Tibial nerve (tissue), 4 donors: ENCODE data around the gene DCDC2C. TPM values are rescaled to one million over a fixed set of nuclear protein-coding genes. Genes with fewer than 3 reads are reported as not detected.

Source experiments
- DNase-seq, 2 donors: peaks; one replicate each; pipeline ENCODE4 v3.0.0-alpha.2; 2019; ENCODE audit warnings: low spot score in 2 of 2
- H3K27ac ChIP-seq, 4 donors: fragments of 200-600 bp; sonication (generic) in 3 of 4; one replicate each; pipeline ENCODE4 v1.5.1; 2017 to 2019; ENCODE audit warnings: mild to moderate bottlenecking in 1 of 4
- H3K27me3 ChIP-seq, 2 donors: fragments of 200-600 bp; sonication (generic) in 1 of 2; one replicate each; pipeline versions ENCODE4 v1.5.1 to v1.6.0; 2017 to 2019
- H3K36me3 ChIP-seq, 3 donors: fragments of 200-600 bp; sonication (generic); one replicate each; pipeline ENCODE4 v1.5.1; 2018 to 2019
- H3K4me1 ChIP-seq, 4 donors: fragments of 200-600 bp; sonication (generic) in 3 of 4; one replicate each; pipeline ENCODE4 v1.5.1; 2017 to 2019
- H3K4me3 ChIP-seq, 4 donors: fragments of 200-600 bp; sonication (generic) in 3 of 4; one replicate each; pipeline ENCODE4 v1.5.1; 2017 to 2019; ENCODE audit warnings: mild to moderate bottlenecking in 1 of 4, moderate library complexity in 1 of 4
- H3K9me3 ChIP-seq, 4 donors: fragments of 200-600 bp; sonication (generic) in 3 of 4; one replicate each; pipeline ENCODE4 v1.5.1; 2017 to 2019
- EP300 ChIP-seq, 2 donors: sonication (generic); formaldehyde crosslinking; IDR thresholded peaks; one replicate each; pipeline ENCODE4 v1.6.1; 2017; ENCODE audit warnings: antibody characterized with exemption in 2 of 2, mild to moderate bottlenecking in 1 of 2
- POLR2A ChIP-seq, 2 donors: fragments of 450-650 bp; IDR thresholded peaks; one replicate each; pipeline ENCODE4 v1.6.1; 2017; ENCODE audit warnings: antibody characterized with exemption in 2 of 2, mild to moderate bottlenecking in 2 of 2, moderate library complexity in 2 of 2
- WGBS, 2 donors: methylation state at CpG; one replicate each; pipeline ENCODE4 v1.1.5; 2018; 5-methylcytosine and 5-hydroxymethylcytosine counted together
- total RNA-seq, 4 donors: library from RNA; depleted of rRNA; stranded (reverse); fragments of >200 nt; gene quantifications; one replicate each; pipeline ENCODE4 v1.1.0, GENCODE V29; 2016
- TF ChIP-seq, protein P1 (sequence below), 5 experiments: fragments of 200-600 bp in 3 of 5; fragments of 450-650 bp in 2 of 5; sonication (generic) in 3 of 5; IDR thresholded peaks; one replicate each; pipeline ENCODE4 v1.5.1; 2016 to 2019; ENCODE audit warnings: antibody characterized with exemption in 5 of 5, mild to moderate bottlenecking in 3 of 5, moderate library complexity in 2 of 5

Gene DCDC2C
- total RNA-seq, 4 donors from 2014 or later = 2.9 to 22.3 (median 5.6) TPM

DNA sequence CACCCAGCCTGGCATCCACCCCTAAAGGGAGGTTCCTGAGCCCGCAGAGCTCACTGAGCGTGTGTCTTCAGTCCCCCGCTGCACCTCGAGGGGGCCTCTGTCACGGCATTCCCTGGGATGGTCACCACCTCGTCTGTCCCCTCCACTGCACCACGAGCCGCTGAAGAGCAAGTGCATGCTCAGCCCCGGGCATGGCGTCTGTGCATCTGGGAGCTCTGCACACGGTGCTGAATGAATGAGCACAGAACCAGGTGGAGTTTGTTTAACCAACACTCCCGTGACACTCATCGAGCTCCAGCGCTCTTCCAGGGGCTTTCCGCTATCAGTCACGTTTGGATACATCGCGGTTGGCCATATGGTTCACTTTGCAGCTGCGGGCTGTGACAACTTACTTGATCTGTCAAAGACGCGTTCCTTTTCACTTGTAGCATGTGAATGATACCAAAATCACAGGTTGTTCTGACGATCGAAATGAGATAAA, 36.2 kb upstream of the DCDC2C start:
- no peaks in the 10 kb centered on the region for H3K9me3 ChIP-seq
- WGBS, 2 donors = 83 to 85% methylated on average over 23 of the region's 23 CpGs
- TF ChIP-seq, protein P1, sequence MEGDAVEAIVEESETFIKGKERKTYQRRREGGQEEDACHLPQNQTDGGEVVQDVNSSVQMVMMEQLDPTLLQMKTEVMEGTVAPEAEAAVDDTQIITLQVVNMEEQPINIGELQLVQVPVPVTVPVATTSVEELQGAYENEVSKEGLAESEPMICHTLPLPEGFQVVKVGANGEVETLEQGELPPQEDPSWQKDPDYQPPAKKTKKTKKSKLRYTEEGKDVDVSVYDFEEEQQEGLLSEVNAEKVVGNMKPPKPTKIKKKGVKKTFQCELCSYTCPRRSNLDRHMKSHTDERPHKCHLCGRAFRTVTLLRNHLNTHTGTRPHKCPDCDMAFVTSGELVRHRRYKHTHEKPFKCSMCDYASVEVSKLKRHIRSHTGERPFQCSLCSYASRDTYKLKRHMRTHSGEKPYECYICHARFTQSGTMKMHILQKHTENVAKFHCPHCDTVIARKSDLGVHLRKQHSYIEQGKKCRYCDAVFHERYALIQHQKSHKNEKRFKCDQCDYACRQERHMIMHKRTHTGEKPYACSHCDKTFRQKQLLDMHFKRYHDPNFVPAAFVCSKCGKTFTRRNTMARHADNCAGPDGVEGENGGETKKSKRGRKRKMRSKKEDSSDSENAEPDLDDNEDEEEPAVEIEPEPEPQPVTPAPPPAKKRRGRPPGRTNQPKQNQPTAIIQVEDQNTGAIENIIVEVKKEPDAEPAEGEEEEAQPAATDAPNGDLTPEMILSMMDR (IDR thresholded peaks at IDR 0.05) = no peak
- TF ChIP-seq POLR2A (IDR thresholded peaks at IDR 0.05) (no peak), EP300 (IDR thresholded peaks at IDR 0.05) (no peak)
- no peaks in the 10 kb centered on the region for H3K4me1 ChIP-seq
- no peak overlapping the region for H3K27ac ChIP-seq
- no peak for DNase-seq
- H3K36me3 ChIP-seq = no peaks in the 10 kb centered on the region
- H3K27me3 ChIP-seq = no peaks in the 10 kb centered on the region
- H3K4me3 ChIP-seq = no peak overlapping the region

- no peak for DNase-seq
- 93 to 94% methylated on average over 8 of the region's 8 CpGs for WGBS, 2 donors
- TF ChIP-seq EP300 (IDR thresholded peaks at IDR 0.05) (no peak), POLR2A (IDR thresholded peaks at IDR 0.05) (no peak)
- TF ChIP-seq, protein P1 (IDR thresholded peaks at IDR 0.05) = no peak
- no peak overlapping the region for H3K27ac ChIP-seq
- no peaks in the 10 kb centered on the region for H3K27me3 ChIP-seq
- no peaks in the 10 kb centered on the region for H3K36me3 ChIP-seq
- no peak overlapping the region for H3K4me3 ChIP-seq
- no peaks in the 10 kb centered on the region for H3K4me1 ChIP-seq
- H3K9me3 ChIP-seq = no peaks in the 10 kb centered on the region
These were observed 33.7 kb upstream of the DCDC2C start for GRCh38 chr2:3669656-3670055.

GRCh38 chr2:3670376-3670775, 33.0 kb upstream of the DCDC2C start:
- H3K27me3 ChIP-seq = no peaks in the 10 kb centered on the region
- no peaks in the 10 kb centered on the region for H3K4me1 ChIP-seq
- no peak for DNase-seq
- 87 to 89% methylated on average over 15 of the region's 15 CpGs for WGBS, 2 donors
- H3K4me3 ChIP-seq = no peak overlapping the region
- H3K9me3 ChIP-seq = no peaks in the 10 kb centered on the region
- TF ChIP-seq, protein P1 (IDR thresholded peaks at IDR 0.05) = no peak
- TF ChIP-seq POLR2A (IDR thresholded peaks at IDR 0.05) (no peak), EP300 (IDR thresholded peaks at IDR 0.05) (no peak)
- H3K36me3 ChIP-seq = no peaks in the 10 kb centered on the region
- no peak overlapping the region for H3K27ac ChIP-seq

DNA sequence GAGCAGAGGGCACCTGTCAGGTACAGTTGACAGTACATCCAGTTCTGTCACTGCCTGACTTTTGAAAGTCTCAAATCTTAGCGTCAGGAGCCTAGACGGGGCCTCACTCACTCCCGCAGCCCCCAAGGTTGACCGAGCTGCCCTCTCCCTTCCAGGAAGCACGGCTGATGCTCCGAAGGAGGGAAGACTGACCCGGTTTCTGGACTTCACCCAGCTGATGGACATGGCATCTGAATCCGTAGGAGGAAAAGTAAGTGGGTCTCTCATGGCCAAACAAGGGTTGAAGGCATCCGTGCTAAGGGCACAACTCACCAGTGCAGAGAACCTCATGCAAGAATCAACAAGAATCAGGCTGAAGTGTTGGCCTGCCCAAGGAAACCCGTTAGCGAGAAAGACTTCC, 32.4 kb upstream of the DCDC2C start:
- no peak for DNase-seq
- 86% methylated on average over 11 of the region's 11 CpGs for WGBS, 2 donors

DNA sequence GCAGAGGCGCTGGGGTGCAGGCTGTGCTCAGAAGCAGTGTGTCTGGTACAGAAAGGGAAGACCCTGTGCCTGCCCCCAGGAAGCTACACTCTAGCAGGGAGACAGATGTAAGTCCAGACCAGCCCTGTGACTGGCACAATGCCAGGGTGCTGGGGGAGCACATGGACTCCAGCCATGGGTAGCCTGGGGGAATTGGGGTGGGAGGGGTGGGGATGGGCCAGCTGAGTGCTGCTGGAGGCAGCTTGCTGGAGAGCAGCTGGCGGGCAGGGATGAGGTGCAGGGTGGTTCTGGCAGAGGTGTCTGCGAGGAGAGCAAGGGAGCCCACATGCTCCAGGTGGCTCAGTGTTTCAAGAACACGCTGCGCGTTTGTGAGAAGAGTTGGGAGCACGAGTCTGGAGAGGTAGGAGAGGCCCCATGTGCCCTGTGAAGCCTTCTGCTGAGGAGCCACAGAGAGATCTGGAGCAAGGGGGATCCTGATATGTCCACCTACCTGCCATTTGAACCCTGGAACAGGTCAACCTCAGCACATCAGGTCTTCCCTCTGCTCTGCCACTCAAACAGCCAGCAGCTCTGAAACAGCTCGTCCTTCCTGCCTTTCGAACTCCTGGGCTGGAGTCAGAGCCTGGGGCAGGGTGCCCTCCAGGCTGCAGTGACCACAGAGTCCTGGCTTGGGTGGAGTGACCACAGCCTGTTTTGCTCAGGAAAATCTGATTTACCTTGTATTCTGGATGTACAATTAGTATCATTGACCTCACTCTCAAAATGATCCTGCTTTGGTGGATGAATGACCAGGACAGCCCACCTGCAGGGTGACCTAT, 30.3 kb upstream of the DCDC2C start:
- DNase-seq = no peak
- no peak overlapping the region for H3K4me3 ChIP-seq
- TF ChIP-seq, protein P1 (IDR thresholded peaks at IDR 0.05) = no peak
- TF ChIP-seq EP300 (IDR thresholded peaks at IDR 0.05) (no peak), POLR2A (IDR thresholded peaks at IDR 0.05) (no peak)
- no peaks in the 10 kb centered on the region for H3K9me3 ChIP-seq
- 80 to 82% methylated on average over 9 of the region's 9 CpGs for WGBS, 2 donors
- H3K27ac ChIP-seq = no peak overlapping the region
- no peaks in the 10 kb centered on the region for H3K4me1 ChIP-seq
- H3K36me3 ChIP-seq = no peaks in the 10 kb centered on the region
- no peaks in the 10 kb centered on the region for H3K27me3 ChIP-seq

More for the DNA sequence above, 32.4 kb upstream of the DCDC2C start:
- Histone ChIP-seq H3K4me3 (no peak overlapping the region), H3K27ac (no peak overlapping the region), H3K9me3 (no peaks in the 10 kb centered on the region), H3K36me3 (no peaks in the 10 kb centered on the region), H3K27me3 (no peaks in the 10 kb centered on the region), H3K4me1 (no peaks in the 10 kb centered on the region)
- TF ChIP-seq POLR2A (IDR thresholded peaks at IDR 0.05) (no peak), EP300 (IDR thresholded peaks at IDR 0.05) (no peak)
- TF ChIP-seq, protein P1 (IDR thresholded peaks at IDR 0.05) = no peak
